Fibroblast of gingiva (primary cell): ENCODE results near the gene RCAN2.

ENCODE experiments used
- DNase-seq: peaks from one replicate; pipeline ENCODE4 v3.0.0-alpha.2; 2011; ENCODE audit warnings: low read depth

The RCAN2 gene

DNA sequence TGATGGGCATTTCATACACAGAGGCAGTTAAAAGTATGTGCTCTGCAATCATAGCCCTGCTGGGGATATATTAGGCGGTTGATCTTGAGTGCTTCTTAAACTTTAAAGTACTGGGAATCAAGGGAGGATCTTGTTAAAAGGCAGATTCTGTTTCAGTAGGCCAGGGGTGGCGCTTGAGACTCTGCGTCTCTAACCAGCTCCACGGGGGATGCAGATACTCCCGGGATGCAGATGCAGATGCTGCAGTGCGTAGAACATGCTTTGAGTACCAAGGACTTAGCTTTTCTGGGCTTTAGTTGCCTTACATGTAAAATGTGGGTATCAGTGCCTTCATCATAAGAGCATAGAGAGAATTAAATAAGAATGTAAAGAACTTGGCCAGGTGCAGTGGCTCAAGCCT lies 276.0 kb downstream of the RCAN2 start:
- no peak for DNase-seq

DNA sequence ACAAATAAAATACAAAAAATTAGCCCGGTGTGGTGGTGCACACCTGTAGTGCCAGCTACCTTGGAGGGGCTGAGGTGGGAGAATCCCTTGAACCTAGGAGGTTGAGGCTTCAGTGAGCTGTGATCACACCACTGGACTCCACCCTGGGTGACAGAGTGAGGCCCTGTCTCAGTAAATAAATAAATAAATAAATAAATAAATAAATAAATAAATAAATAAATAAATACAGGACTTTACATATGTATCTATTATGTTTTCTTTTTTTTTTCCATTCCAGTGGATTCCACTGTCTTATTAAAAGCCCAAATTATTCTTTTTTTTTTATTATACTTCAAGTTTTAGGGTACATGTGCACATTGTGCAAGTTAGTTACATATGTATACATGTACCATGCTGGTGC lies 279.3 kb downstream of the RCAN2 start:
- DNase-seq: no peak

DNA sequence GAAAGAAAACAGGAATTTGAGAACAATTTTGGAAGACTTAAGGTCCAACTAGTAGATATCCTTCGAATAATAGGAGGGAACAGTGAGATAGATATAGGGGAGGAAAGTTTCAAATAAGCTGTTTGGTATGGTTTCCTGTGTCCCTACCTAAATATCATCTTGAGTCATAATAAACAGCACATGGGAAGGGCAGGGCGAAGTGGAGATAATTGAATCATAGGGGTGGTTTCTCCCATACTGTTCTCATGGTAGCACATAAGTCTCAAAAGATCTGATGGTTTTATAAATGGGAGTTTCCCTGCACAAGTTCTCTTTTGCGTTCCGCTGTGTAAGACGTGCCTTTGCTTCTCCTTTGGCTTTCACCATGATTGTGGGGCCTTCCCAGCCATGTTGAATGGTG lies 281.0 kb downstream of the RCAN2 start:
- DNase-seq: no peak

DNA sequence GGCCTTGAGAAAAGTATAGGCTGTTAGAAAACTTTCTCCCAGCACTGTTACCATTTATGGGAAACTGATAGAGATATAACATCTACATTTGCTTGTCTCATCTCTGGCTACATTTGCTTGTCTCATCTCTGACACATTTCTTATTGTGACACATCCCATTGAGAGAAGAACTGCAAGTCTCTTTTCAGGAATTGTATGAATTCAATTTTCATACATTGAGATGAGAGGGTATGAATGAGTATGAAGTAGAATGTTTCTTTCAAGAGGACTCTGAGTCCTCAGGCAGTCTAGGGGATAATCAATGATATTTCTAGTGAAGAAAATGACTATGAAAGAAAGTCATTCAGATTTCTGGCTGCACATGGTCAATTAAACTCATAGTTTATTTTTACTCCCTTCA lies 282.9 kb downstream of the RCAN2 start:
- DNase-seq: no peak

GRCh38 chr6:46207174-46207573 lies 284.1 kb downstream of the RCAN2 start:
- no peak for DNase-seq

- DNase-seq: no peak
These were observed 286.2 kb downstream of the RCAN2 start for GRCh38 chr6:46204880-46205650.

GRCh38 chr6:46203391-46204177 lies 287.7 kb downstream of the RCAN2 start:
- DNase-seq: no peak

- DNase-seq: no peak
These were observed 289.5 kb downstream of the RCAN2 start for GRCh38 chr6:46201702-46202101.

- peak; percentile 53 for DNase-seq
These were observed 291.9 kb downstream of the RCAN2 start for GRCh38 chr6:46199387-46199786.

- peak; percentile 69 for DNase-seq
These were observed 299.3 kb downstream of the RCAN2 start for GRCh38 chr6:46191961-46192360.

DNA sequence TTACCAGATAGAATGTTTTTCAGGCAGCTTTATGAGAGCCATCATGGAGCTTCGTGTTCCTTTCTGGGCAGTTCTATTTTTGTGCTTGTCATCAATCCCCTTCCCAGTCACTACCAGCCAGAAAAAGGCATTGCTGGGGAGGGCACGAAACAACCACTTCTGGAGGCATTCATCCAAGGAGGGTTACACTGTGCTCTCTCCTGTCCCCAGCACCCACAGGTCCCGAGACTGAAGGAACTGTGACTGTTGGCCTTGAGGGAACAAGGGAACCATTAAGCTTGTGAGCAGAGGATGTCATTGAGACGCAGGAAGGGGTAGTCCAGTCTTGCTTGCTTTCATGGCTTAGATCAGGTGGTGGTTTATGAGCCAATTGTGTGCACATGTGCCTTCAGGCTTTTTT lies 300.4 kb downstream of the RCAN2 start:
- no peak for DNase-seq

DNA sequence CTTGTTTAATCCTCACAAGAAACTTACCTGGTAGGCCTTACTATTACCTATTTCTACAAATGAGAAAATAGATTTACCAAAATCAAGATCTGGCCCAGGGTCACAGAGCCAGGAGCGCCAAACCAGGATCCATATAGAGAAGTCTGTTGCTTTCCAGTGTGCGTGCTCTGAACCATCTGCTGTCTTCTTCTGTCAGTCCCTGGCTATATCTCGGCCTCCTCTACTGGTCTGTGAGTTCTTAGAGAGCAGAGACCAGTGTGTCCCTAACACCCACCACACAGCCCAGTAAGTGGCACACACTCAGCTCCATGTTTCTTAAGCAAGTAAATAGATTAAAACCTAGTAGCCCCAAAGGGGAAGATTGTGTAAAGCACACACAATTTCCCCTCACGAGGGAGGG lies 301.5 kb downstream of the RCAN2 start:
- DNase-seq: no peak

DNA sequence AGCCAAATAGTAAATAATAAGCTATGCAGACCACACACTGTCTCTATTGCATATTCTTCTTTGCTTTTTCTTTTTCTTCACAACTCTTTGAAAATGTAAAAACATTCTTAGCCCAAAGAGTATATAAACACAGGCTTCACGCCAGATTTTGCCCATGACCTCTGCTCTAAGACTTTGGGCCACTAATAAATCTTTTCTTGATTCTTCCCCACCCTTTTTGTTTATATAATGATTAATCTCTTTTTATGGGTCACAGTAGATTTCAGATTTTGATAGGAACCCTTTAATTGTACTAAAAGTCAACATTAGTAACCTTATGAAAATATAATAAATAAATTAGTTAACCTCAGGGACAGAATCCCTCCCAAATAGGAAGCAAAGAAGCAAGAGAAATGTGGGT lies 304.7 kb downstream of the RCAN2 start:
- DNase-seq: no peak

DNA sequence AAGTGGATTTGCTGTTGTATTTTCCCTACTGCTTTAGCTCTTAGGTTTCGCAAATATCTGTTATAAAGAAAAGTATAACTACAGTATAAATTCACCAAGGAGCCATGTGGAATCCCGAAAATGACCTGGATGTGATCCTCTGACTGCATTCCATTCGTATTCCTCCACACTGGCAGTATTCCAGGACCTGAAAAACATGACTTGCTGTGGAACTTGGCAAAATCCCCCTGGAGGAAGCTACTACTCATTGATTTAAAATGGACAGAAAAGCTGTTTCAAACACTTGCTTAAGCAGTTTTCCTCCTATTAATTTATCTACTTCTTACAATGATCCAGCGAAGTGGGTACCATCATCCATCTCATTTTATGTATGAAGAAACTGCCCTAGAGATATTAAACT lies 307.1 kb downstream of the RCAN2 start:
- peak; percentile 67 for DNase-seq

DNA sequence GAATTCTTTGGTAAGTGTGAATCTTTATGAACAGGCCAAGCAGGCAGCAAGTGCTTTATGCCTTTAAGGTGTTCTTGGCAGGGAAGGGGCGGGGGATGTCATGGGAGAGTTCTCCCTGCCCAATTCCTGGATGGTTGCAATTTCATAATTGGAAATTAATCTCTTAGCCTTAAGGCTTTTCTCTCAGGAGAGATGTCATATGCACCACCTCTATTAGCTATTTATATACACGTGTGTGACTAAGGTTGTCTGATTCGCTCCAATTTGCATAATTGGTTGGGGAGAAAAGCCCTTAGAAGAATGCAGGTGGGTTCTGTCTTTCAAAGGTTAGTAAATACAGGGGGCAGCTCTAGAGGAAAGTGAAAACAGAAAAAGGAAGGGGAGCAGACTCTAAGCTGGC lies 315.3 kb downstream of the RCAN2 start:
- no peak for DNase-seq

- no peak for DNase-seq
These were observed 315.8 kb downstream of the RCAN2 start for GRCh38 chr6:46175446-46175845.

DNA sequence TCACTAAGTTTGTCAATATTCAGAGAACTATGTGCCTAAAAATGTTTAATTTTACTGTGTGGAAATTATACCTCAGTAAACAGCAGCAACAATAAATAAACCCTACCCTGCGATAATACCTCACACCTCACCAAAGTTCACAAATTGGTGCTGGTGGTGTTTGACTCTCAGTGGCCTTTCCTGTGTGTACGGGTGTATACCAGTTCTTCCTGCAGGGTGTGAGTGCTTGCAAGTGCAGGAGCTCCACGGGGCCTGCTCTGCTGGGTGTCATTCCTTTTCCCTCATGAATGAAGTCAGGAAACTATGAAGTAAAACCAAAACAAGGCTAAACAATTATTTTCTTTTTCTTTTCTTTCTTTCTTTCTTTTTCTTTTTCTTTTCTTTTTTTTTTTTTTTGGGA lies 316.3 kb downstream of the RCAN2 start:
- DNase-seq: no peak

GRCh38 chr6:46172176-46172575 lies 319.1 kb downstream of the RCAN2 start:
- no peak for DNase-seq
